Uterus (tissue), 4 donors: Measurements from ENCODE around the gene TTC7B. TPM values are rescaled to one million over a fixed set of nuclear protein-coding genes. Genes with fewer than 3 reads are reported as not detected.

Experiments
- DNase-seq, 2 donors: peaks; one replicate each; pipeline ENCODE4 v3.0.0-alpha.2; 2019 to 2020
- H3K27ac ChIP-seq, 2 donors: fragments of 200-600 bp; sonication (generic); 1 replicate in 1 of 2; 2 replicates in 1 of 2; pipeline ENCODE4 v1.5.1; 2016 to 2018
- H3K27me3 ChIP-seq, 2 donors: fragments of 200-600 bp; sonication (generic); one replicate each; pipeline ENCODE4 v1.5.1; 2018 to 2019; ENCODE audit warnings: control low read depth in 1 of 2
- H3K36me3 ChIP-seq, 2 donors: fragments of 200-600 bp; sonication (generic); one replicate each; pipeline ENCODE4 v1.5.1; 2019; ENCODE audit warnings: control low read depth in 1 of 2
- H3K4me1 ChIP-seq, 2 donors: fragments of 200-600 bp; sonication (generic); one replicate each; pipeline ENCODE4 v1.5.1; 2018 to 2019; ENCODE audit warnings: control low read depth in 1 of 2
- H3K4me3 ChIP-seq, 2 donors: fragments of 200-600 bp; sonication (generic); 1 replicate in 1 of 2; 2 replicates in 1 of 2; pipeline ENCODE4 v1.5.1; 2018 to 2019; ENCODE audit warnings: mild to moderate bottlenecking in 1 of 2
- H3K9me3 ChIP-seq, 2 donors: fragments of 200-600 bp; sonication (generic); one replicate each; pipeline ENCODE4 v1.5.1; 2019; ENCODE audit warnings: control low read depth in 1 of 2
- POLR2A ChIP-seq, 2 donors: fragments of 450-650 bp; IDR thresholded peaks; one replicate each; pipeline ENCODE4 v1.6.1; 2016; ENCODE audit warnings: antibody characterized with exemption in 2 of 2, mild to moderate bottlenecking in 1 of 2, moderate library complexity in 1 of 2
- intact Hi-C: fragments of 100-400 bp; cut with DNase I; formaldehyde crosslinking; loops from one replicate; pipeline ENCODE4 v1.15.1; 2023; ENCODE audit warnings: low total_unique reads
- total RNA-seq, 4 donors: library from RNA; depleted of rRNA in 3 of 4; stranded (reverse); fragments of >200 nt in 3 of 4; gene quantifications; one replicate each; pipeline versions ENCODE4 v1.1.0 to v1.2.4, GENCODE V29; 2014 to 2023
- TF ChIP-seq, protein P1 (sequence below), 4 experiments: fragments of 200-600 bp in 2 of 4; fragments of 450-650 bp in 2 of 4; sonication (generic) in 2 of 4; IDR thresholded peaks; one replicate each; pipeline ENCODE4 v1.5.1; 2016 to 2019; ENCODE audit warnings: antibody characterized with exemption in 4 of 4, mild to moderate bottlenecking in 2 of 4, moderate library complexity in 1 of 4
- donor health status: DM: yes; HTN: yes; CAD: no.

TTC7B gene
- total RNA-seq, 4 donors from 2014 or later, result 15.3 to 73.9 (median 28.0) TPM

- no peak for TF ChIP-seq POLR2A (IDR thresholded peaks at IDR 0.05)
- TF ChIP-seq, protein P1, sequence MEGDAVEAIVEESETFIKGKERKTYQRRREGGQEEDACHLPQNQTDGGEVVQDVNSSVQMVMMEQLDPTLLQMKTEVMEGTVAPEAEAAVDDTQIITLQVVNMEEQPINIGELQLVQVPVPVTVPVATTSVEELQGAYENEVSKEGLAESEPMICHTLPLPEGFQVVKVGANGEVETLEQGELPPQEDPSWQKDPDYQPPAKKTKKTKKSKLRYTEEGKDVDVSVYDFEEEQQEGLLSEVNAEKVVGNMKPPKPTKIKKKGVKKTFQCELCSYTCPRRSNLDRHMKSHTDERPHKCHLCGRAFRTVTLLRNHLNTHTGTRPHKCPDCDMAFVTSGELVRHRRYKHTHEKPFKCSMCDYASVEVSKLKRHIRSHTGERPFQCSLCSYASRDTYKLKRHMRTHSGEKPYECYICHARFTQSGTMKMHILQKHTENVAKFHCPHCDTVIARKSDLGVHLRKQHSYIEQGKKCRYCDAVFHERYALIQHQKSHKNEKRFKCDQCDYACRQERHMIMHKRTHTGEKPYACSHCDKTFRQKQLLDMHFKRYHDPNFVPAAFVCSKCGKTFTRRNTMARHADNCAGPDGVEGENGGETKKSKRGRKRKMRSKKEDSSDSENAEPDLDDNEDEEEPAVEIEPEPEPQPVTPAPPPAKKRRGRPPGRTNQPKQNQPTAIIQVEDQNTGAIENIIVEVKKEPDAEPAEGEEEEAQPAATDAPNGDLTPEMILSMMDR (IDR thresholded peaks at IDR 0.05), result no peak
- intact Hi-C loops, result no loop called here
- H3K27ac ChIP-seq, result no peak overlapping the region
- H3K4me1 ChIP-seq, result no peaks in the 10 kb centered on the region
- H3K36me3 ChIP-seq, result no peaks in the 10 kb centered on the region
- H3K4me3 ChIP-seq, result no peak overlapping the region
- DNase-seq, result no peak
- no peaks in the 10 kb centered on the region for H3K27me3 ChIP-seq
- no peaks in the 10 kb centered on the region for H3K9me3 ChIP-seq
Measured at GRCh38 chr14:90661866-90662265, 154.4 kb downstream of the TTC7B start.

DNA sequence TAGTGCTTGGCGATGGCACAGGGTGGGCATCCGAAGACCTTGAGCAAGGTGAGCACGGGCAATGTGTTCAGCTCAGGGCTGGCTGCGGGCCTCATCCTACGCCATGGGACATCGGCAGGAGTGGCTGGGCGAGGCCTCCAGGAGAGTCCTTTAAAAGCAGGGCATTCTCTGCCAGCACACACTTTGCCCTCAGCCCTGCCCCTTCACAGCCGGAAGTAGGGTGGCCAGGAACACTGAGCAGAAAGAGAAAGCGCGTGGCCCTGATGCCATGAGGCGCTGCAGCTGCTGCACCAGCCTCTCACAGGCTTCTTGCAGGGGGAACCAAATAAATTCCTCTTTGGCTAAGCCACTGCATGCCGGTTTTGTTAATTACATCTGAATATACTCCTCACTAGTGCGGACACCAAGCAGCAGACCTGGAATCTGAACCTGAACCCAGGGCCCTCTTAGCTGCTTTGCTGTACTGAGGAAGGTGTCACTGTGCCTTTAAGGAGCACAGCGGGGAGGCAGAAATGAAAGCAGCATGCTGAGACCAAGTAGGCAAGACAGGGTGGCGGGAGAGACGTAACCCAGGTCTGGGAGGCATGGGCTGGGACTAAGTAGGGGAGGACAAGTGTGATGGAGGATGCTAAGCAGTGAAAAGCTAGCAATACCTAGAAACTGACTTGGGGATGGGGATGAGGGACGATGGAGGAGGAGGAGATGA lies 155.2 kb downstream of the TTC7B start:
- H3K9me3 ChIP-seq, result no peaks in the 10 kb centered on the region
- TF ChIP-seq, protein P1 (IDR thresholded peaks at IDR 0.05), result no peak
- no peak for TF ChIP-seq POLR2A (IDR thresholded peaks at IDR 0.05)
- DNase-seq, result no peak
- no peaks in the 10 kb centered on the region for H3K27me3 ChIP-seq
- H3K4me3 ChIP-seq, result no peak overlapping the region
- intact Hi-C loops, result no loop called here
- H3K36me3 ChIP-seq, result no peaks in the 10 kb centered on the region
- H3K4me1 ChIP-seq, result no peaks in the 10 kb centered on the region
- H3K27ac ChIP-seq, result no peak overlapping the region

DNA sequence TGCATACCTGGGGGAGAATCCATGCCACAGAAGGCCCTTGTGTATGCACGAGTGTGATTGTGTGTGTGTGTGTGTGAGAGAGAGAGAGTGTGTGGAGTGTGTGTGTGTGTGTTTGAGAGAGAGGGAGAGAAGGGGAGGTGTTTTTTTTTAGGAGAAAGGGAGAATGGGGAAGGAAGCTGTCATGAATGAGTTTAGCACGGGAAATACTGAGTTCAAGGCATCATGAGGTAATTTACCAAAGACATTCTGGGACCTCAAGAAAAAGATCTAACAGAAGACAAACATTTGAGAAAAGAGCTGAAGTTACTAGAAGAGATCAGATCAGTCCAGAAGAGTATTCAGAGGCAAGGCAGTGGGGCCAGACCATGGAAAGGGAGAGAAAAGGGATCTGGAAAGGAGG lies 157.1 kb downstream of the TTC7B start:
- H3K36me3 ChIP-seq, result no peaks in the 10 kb centered on the region

GRCh38 chr14:90658541-90658967 lies 157.7 kb downstream of the TTC7B start:
- intact Hi-C loops, result no loop called here
- DNase-seq, result no peak
- H3K27me3 ChIP-seq, result no peaks in the 10 kb centered on the region
- H3K4me3 ChIP-seq, result no peak overlapping the region
- TF ChIP-seq, protein P1 (IDR thresholded peaks at IDR 0.05), result no peak
- no peak for TF ChIP-seq POLR2A (IDR thresholded peaks at IDR 0.05)
- H3K36me3 ChIP-seq, result no peaks in the 10 kb centered on the region
- H3K4me1 ChIP-seq, result no peaks in the 10 kb centered on the region
- H3K9me3 ChIP-seq, result no peaks in the 10 kb centered on the region
- H3K27ac ChIP-seq, result no peak overlapping the region

More for the DNA sequence above, 157.1 kb downstream of the TTC7B start:
- Histone ChIP-seq H3K4me3 (no peak overlapping the region), H3K9me3 (no peaks in the 10 kb centered on the region), H3K27me3 (no peaks in the 10 kb centered on the region), H3K27ac (no peak overlapping the region), H3K4me1 (no peaks in the 10 kb centered on the region)
- intact Hi-C loops, result no loop called here
- TF ChIP-seq, protein P1 (IDR thresholded peaks at IDR 0.05), result no peak
- no peak for TF ChIP-seq POLR2A (IDR thresholded peaks at IDR 0.05)
- no peak for DNase-seq

DNA sequence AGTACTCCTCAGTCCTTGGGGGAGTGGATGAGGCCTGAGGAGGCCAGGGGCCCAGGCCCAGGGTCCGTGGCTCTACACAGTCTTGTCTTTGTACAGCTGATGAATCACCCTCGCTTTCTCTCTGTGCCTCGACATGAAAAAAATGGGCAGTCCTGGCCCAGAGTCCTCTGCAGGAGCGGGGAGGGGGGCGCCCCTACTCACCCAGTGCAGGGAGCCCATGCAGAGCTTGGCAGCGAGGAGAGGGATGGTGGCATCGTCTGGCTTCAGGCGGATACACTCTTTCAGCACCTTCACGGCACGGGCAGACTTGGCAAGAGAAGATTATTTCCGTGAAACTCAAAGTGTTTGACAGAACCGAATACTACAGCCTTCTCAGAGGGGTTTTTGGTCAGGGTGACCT lies 159.3 kb downstream of the TTC7B start:
- intact Hi-C loops, result no loop called here
- Histone ChIP-seq H3K4me1 (no peaks in the 10 kb centered on the region), H3K27me3 (no peaks in the 10 kb centered on the region), H3K4me3 (no peak overlapping the region), H3K9me3 (no peaks in the 10 kb centered on the region), H3K27ac (no peak overlapping the region), H3K36me3 (no peaks in the 10 kb centered on the region)
- TF ChIP-seq POLR2A (IDR thresholded peaks at IDR 0.05), result no peak
- TF ChIP-seq, protein P1 (IDR thresholded peaks at IDR 0.05), result no peak
- DNase-seq, result no peak
